Liver (tissue), 3 donors: ENCODE data around the gene WDR62.

Experiments used
- CTCF ChIP-seq: fragments of 150-350 bp; IDR thresholded peaks from 2 replicates; pipeline ENCODE4 v1.5.1; 2017; ENCODE audit warnings: improper control_type of control experiment, low read depth, low read length; ENCODE audit not compliant: missing input control
- JUND ChIP-seq, 2 donors: IDR thresholded peaks; 2 replicates each; pipeline ENCODE4 v1.6.1; 2016; ENCODE audit warnings: antibody characterized with exemption in 2 of 2
- RXRA ChIP-seq, 2 donors: IDR thresholded peaks; 2 replicates each; pipeline ENCODE4 v1.6.1; 2017 to 2018; ENCODE audit warnings: antibody characterized with exemption in 2 of 2, mild to moderate bottlenecking in 1 of 2
- TAF1 ChIP-seq: conservative IDR thresholded peaks from 2 replicates; pipeline ENCODE4 v1.6.1; 2016; ENCODE audit warnings: antibody characterized with exemption, mild to moderate bottlenecking
- YY1 ChIP-seq: IDR thresholded peaks from 2 replicates; pipeline ENCODE4 v1.6.1; 2016; ENCODE audit warnings: antibody characterized with exemption, mild to moderate bottlenecking
- donor health status: healthy.
- donor health status: healthy.

- no peak for TF ChIP-seq CTCF
- TF ChIP-seq RXRA (IDR thresholded peaks at IDR 0.05), result no peak
- TF ChIP-seq JUND (IDR thresholded peaks at IDR 0.05), result no peak
- no peak for TF ChIP-seq TAF1
- no peak for TF ChIP-seq YY1
Observed at GRCh38 chr19:36142496-36142895, 87.8 kb downstream of the WDR62 start.
